ENCODE data around the gene SHF.

SHF gene

GRCh38 chr15:45169608-45170480 lies 17.9 kb downstream of the SHF start:
- no peak for DNase-seq (ENCODE audit: low spot score)

- no peak for DNase-seq (ENCODE audit: low spot score)
Measured at GRCh38 chr15:45168751-45169551, 18.8 kb downstream of the SHF start.

- DNase-seq (ENCODE audit: low spot score) = no peak
Measured at GRCh38 chr15:45168286-45168685, 19.5 kb downstream of the SHF start.

GRCh38 chr15:45167631-45168205 lies 20.0 kb downstream of the SHF start:
- no peak for DNase-seq (ENCODE audit: low spot score)

GRCh38 chr15:45166834-45167630 lies 20.7 kb downstream of the SHF start:
- DNase-seq (ENCODE audit: low spot score) = peak; percentile 82

GRCh38 chr15:45165536-45165935 lies 22.2 kb downstream of the SHF start:
- no peak for DNase-seq (ENCODE audit: low spot score)

- DNase-seq (ENCODE audit: low spot score) = no peak
Measured at GRCh38 chr15:45164914-45165313, 22.9 kb downstream of the SHF start.

- DNase-seq (ENCODE audit: low spot score) = no peak
Measured at GRCh38 chr15:45163508-45163856, 24.3 kb downstream of the SHF start.

GRCh38 chr15:45162771-45163507 lies 24.8 kb downstream of the SHF start:
- DNase-seq (ENCODE audit: low spot score) = peak; percentile 81

- no peak for DNase-seq (ENCODE audit: low spot score)
Measured at GRCh38 chr15:45161666-45162065, 26.1 kb downstream of the SHF start.

- no peak for DNase-seq (ENCODE audit: low spot score)
Measured at GRCh38 chr15:45157974-45158373, 29.8 kb downstream of the SHF start.

- no peak for DNase-seq (ENCODE audit: low spot score)
Measured at GRCh38 chr15:45156744-45157455, 30.9 kb downstream of the SHF start.

- DNase-seq (ENCODE audit: low spot score) = no peak
Measured at GRCh38 chr15:45155739-45156138, 32.0 kb downstream of the SHF start.

GRCh38 chr15:45151998-45152828 lies 35.6 kb downstream of the SHF start:
- DNase-seq (ENCODE audit: low spot score) = no peak

- no peak for DNase-seq (ENCODE audit: low spot score)
Measured at GRCh38 chr15:45150997-45151396, 36.8 kb downstream of the SHF start.

GRCh38 chr15:45150481-45150880 lies 37.3 kb downstream of the SHF start:
- no peak for DNase-seq (ENCODE audit: low spot score)

- DNase-seq (ENCODE audit: low spot score) = no peak
Measured at GRCh38 chr15:45149060-45149459, 38.7 kb downstream of the SHF start.

- no peak for DNase-seq (ENCODE audit: low spot score)
Measured at GRCh38 chr15:45148076-45149059, 39.4 kb downstream of the SHF start.

- no peak for DNase-seq (ENCODE audit: low spot score)
Measured at GRCh38 chr15:45147606-45148005, 40.2 kb downstream of the SHF start.
